HG03280 (cell line): ENCODE data around the gene SLC52A1.
"Not testable (repeated sequence)": the region's sequence is repeated elsewhere in the genome, so short reads cannot be mapped to it uniquely, and the experiment has no call there.

Source experiments
- ATAC-seq: cut with Tn5 transposase; IDR thresholded peaks from one replicate; pipeline ENCODE4 v1.9.1; 2021; ENCODE audit warnings: mild to moderate bottlenecking, moderate library complexity; ENCODE audit not compliant: unreplicated experiment

The SLC52A1 gene

DNA sequence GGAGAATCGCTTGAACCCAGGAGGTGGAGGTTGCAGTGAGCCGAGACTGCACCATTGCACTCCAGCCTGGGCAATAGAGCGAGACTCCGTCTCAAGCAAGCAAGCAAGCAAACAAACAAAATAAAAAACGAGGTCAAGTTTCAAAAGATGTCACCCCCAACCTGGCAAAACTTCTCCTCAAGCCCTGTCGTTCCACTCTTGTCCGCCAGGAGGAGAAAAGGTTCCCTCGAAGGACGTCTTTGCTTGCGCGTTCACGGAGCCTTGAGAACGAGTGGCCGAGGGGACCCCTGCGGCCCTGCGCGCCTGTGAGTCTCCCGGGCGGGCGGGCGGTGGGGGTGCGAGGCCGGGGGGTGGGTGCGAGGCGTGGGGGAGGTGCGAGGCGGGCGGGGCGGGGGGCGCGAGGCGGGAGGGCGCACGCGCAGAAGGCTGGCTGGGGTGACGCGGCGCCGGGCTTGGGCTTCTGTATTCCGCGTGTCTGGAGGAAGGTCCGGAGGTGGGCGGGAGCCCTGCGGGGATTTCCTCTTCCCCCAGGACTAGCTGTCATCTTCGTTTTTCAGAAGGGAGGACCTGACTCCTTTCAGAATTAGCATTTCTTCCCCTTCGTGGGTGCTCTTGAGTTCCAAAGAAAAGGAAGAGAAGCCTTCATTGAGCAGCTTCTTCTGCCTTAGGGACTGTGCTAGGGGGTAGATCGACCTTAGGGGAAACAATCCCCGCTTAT, 3.7 kb downstream of the SLC52A1 start:
- peak; percentile 70 for ATAC-seq

DNA sequence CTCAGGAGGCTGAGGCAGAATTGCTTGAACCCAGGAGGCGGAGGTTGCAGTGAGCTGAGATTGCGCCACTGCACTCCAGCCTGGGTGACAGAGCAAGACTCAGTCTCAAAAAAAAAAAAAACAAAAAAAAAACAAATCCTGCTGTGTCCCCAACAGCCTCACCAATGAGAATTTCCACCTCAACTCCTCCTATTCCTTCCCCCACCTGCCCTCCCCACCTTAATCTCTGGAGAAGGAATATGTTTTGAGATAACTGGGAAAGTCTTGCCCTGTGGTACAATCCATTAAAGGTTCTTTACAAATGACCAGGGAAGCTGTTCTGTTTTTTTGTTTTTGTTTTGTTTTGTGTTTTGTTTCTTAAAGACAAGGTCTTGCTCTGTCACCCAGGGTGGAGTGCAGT, 5.1 kb downstream of the SLC52A1 start:
- ATAC-seq, result not testable (repeated sequence)

DNA sequence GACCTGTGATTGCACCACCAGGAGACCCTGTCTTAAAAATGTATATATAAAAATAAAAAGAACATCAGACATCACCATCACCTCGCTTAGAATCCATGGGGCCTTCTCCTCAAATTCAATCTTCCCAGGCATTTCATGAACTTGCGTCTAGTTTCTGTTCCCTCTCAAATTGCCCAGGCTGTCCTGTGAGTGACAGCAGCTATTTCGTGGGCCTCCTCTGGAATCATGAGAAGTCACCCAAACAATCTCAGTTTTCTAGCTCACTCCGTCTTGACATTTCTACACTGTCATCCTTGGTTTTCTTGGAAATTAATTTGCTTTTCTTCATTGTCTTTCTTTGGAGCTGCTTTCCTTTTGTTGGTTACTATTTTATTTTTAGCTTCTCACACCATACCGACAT, 7.3 kb downstream of the SLC52A1 start:
- no peak for ATAC-seq

DNA sequence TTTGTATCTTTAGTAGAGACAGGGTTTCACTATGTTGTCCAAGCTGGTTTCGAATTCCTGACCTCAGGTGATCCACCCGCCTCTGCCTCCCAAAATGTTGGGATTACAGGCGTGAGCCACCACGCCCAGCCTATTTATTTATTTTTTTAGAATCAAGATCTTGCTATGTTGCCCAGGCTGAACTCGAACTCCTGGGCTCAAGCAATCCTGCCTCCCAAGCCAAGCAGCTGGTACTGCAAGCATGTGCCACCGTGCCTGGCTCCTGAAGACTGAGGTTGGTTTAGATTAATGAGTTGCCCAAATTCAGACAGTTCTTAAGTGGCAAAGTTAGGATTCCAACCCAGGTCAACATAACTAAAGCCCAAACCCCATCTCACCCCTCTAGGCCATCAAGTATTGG, 7.9 kb downstream of the SLC52A1 start:
- no peak for ATAC-seq

DNA sequence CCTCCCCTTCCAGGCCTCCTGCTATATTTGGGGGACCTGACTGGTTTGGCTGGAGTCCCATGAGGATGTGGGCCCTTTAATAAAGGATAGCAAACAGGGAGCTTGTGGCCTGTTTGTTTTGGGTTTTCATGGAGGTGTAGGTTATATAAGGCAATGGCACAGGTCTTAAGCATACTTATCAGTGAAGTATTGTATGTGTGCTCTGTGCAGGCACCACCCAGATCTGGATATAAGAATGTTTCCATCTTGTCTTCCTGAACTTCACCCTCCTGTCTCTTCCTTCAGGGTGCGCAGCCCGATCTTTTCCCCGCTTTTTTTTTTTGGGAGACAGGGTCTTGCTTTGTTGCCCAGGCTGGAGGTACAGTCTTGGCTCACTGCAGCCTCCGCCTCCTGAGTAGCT, 10.6 kb downstream of the SLC52A1 start:
- no peak for ATAC-seq

DNA sequence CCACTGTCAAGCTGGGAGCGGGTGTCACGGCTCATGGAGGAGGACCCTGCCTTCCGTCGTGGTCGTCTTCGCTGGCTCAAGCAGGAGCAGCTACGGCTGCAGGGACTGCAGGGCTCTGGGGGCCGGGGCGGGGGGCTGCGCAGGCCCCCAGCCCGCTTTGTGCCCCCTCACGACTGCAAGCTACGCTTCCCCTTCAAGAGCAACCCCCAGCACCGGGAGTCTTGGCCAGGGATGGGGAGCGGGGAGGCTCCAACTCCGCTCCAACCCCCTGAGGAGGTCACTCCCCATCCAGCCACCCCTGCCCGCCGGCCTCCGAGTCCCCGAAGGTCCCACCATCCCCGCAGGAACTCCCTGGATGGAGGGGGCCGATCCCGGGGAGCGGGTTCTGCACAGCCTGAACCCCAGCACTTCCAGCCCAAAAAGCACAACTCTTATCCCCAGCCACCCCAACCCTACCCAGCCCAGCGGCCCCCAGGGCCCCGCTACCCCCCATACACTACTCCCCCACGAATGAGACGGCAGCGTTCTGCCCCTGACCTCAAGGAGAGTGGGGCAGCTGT, 11.6 kb downstream of the SLC52A1 start:
- no peak for ATAC-seq

DNA sequence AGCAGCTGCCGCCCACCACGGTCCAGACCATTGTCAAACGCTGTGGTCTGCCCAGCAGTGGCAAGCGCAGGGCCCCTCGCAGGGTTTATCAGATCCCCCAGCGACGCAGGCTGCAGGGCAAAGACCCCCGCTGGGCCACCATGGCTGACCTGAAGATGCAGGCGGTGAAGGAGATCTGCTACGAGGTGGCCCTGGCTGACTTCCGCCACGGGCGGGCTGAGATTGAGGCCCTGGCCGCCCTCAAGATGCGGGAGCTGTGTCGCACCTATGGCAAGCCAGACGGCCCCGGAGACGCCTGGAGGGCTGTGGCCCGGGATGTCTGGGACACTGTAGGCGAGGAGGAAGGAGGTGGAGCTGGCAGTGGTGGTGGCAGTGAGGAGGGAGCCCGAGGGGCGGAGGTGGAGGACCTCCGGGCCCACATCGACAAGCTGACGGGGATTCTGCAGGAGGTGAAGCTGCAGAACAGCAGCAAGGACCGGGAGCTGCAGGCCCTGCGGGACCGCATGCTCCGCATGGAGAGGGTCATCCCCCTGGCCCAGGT, 13.0 kb downstream of the SLC52A1 start:
- ATAC-seq, result no peak

DNA sequence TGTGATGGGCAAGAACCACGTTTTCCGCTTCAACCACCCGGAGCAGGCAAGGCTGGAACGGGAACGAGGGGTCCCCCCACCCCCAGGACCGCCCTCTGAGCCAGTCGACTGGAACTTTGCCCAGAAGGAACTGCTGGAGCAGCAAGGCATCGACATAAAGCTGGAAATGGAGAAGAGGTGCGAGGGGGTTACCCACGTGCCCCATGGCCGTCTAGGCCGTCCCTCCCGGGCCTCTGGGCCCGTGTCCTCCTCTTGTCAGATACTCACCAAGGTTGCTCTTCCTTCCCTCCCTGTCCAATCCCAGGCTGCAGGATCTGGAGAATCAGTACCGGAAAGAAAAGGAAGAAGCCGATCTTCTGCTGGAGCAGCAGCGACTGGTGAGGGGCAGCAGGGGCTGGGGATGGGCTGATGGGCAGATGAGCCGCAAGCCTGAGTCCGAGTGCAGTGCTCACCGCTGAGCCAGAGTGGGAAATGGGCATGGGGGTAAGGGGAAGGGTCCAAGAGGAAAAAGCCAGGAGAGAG, 14.7 kb downstream of the SLC52A1 start:
- no peak for ATAC-seq

DNA sequence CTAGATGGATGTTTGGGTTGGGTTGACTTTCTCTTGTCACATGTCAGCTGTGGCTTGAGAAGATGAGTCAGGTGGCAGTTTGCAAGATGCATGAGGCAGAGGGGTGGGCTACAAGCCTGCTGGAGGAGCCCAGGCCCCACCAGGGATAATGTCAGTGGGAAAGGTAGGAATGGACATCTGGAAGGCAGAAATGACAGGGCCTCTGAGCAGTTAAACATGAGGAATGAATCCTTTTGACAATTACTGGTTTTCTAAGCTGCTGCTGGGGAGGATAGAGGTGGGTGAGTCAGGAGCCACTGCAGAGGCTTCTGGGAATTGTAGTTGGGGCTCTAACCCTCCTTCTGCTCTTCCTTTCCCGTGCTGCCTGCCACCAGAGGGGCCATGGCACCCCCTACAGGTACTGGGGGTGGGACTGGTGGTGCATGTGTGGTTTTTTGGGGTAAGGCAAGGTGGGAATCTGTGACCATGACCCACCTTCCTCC, 15.7 kb downstream of the SLC52A1 start:
- ATAC-seq, result no peak

DNA sequence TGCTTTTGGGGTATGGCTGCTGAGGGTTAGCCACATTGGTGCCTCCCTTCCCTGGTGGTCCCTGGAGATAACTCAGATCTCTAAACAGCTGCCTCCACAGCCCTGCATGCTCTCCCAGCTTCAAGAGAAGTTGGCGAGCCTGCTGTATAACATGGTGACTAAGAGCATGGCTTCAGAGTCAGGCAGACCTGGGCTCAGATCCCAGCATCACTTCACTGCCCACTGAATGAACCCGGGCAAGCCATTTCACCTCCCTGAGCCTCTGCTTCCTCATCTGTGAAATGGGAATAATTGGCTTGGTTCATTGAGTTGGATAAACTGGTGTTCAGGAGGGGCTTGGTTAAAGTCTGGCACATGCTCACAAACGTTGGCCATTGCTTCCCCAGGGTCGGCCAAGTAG, 20.9 kb downstream of the SLC52A1 start:
- no peak for ATAC-seq

DNA sequence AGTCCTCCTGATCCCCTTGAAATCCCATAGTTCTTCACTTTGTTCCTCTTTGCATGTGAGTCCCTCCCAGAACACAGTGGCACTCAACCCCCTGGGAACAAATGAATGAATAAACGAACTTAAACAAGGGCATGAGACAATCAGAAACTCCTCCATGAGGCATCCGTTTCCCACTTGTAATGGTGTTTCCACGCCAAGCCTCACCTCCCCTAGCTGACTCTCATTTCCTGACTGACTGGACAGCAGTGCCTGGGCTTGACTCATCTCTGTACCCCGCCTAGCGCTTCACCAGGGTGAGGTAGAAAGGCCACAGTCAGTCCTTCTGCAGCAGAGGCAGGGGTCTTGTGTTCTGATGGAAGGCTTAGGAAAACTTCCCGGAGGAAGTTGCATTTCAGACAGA, 23.3 kb downstream of the SLC52A1 start:
- no peak for ATAC-seq

DNA sequence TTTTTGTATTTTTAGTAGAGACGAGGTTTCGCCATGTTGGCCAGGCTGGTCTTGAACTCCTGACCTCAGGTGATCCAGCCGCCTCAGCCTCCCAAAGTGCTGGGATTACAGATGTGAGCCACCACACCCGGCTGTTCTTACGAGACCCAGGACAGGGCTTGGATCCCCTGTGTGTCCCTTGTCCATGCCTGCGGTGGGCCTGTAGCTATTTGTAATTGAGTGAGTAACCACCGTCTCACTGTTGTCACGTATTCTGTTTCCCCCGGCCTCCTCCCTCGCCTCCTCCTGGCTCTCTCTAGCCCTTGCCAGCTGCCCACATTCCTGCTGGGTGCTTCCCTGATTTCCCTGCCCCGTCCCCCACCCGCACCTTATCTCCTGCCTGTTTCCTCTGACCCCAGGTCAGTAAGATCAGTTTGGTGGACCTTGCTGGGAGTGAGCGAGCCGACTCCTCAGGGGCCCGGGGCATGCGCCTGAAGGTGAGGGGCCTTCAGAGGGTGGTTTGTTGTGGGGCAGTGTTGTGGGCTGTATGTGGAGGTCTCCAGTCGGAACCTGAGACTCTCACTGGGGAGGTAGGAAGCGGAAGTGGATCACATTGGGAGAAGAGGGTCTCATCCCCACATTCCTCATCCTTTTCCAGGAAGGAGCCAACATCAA, 31.9 kb downstream of the SLC52A1 start:
- no peak for ATAC-seq

DNA sequence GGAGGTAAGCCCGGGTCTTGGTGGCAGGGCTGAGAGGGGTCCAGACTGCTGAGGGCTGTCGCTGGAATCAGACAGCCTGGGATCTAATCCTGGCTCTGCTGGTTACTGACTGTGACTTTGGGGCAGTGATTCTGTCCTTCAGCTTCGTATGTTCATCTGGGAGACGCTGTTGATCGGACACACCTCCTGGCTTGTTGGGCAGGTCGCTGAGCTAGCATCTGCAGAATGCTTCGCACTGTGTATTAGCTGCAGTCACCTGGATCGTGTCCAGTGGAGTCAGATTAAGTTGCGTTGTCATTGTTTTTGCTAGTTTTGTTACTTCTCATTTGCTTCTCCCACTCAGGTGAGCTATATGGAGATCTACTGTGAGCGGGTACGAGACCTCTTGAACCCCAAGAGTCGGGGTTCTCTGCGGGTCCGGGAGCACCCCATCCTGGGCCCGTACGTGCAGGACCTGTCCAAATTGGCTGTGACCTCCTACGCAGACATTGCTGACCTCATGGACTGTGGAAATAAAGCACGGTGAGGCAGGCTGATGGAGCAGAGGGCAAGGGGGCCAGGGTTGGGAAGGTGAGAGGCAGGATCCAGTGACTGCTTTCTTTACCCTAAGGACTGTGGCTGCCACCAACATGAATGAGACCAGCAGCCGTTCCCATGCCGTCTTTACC, 33.0 kb downstream of the SLC52A1 start:
- ATAC-seq, result no peak

DNA sequence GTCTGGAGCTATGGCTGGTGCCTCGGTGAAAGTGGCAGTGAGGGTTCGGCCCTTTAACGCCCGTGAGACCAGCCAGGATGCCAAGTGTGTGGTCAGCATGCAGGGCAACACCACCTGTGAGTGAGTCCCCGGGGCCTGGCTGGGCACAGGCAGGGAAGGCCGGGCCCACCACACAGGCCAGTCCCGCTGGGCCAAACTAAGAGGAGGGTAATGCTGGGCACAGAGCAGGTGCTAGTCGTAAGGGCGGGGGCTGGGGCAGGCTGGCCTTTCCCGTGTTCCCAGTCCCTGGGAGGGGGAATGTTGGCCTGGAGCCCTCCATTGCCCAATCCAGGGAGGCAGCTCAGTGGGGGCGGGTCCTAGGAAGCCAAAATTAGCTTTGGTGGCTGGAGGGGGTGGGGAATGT, 35.0 kb downstream of the SLC52A1 start:
- no peak for ATAC-seq

DNA sequence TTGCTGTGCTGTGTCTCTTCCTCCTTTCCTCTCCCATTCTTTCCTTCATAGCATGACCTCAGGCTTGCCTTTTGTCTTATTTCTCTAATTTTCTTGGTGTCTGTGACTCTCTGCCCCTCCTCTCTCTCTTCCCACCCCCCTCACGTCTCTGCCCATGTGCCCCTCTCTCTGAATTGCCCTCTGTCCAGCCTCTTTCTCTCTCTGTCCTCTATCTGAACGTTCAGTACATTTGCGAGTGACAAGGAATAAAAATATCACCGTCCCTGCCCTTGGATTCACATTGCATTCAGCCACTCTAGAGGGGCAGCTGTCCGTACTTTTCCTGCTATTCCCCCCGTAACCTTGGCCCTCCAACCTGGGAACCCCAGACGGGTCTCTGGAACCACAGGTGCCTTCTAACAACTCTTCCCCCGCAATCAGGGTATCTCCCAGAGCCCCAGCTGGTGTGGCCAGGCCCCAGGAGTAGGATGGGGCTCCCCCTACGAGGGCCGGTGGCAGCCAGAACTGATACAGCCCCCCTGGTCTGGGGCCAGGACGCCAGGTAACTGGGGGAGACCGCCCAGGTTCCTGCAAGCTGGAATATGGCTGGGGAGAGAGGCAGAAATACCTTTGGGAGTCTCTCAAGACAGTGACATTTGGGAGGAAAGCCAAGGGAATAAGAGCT, 35.7 kb downstream of the SLC52A1 start:
- no peak for ATAC-seq

DNA sequence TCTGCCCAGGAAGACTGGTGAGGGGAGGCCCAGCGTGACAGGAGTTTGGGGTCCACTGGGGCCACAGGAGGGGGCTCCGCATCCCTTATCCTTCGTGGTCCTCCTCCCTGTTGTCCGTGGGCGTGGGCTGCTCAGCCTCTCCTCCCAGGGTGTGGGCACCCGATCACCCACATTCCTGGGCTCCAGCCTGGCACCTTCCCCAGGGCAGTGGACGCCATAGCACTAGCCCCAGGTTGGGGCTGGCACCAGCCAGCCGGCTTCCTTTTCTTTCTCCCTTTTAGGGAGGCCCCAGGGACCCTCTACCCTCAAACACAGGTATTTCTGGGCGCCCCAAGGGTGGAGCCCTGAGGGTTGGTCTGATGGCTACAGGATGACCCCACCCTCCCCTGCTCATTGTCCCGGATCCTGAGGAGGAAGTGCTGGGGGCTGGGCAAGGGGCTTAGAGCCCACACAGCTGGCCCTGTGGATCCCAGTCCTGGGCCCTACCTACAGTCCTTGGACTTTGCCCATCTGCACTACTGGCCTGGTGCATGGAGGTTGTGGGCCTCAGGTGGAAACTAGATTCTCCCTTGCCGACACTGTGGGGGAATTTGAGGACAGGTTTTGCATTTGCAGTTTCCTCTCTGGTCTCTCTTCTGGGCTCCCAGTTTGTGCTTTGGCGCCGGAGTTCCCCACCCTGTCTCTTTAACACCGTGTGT, 36.3 kb downstream of the SLC52A1 start:
- no peak for ATAC-seq

DNA sequence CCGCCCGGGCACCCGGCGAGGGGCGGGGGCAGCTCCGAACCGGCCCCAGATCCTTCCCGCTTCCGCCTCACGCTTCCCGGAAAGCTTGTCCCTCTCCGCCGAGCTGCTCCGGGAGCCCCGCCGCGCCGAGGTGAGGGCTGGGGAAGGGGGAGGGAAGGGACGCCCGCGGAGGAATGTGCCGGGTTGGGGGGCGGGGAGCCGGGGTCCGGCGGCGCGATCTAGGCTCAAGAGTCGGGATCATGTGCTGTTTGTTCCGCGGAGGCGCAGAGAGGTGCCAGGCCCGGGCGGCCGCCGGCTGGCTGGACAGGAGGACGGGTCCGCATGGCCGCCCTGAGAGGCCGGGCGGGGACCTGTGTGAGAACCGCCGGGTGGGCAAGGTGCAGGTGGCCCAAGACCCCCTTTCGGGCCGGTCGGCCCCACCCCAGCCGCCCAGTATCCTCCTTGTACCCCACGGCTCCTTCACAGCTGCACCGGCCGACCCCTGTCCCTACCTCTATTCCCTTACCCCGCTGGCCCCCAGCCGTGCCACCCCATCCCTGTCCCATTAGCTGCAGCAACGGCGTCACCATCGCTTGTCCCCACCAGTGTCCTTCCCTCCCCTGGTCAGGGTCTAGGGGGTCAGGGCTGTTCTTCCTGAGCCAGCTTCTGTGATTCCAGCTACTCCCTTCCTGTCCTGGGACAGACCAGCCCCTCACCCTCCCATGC, 37.0 kb downstream of the SLC52A1 start:
- ATAC-seq, result peak; percentile 0

DNA sequence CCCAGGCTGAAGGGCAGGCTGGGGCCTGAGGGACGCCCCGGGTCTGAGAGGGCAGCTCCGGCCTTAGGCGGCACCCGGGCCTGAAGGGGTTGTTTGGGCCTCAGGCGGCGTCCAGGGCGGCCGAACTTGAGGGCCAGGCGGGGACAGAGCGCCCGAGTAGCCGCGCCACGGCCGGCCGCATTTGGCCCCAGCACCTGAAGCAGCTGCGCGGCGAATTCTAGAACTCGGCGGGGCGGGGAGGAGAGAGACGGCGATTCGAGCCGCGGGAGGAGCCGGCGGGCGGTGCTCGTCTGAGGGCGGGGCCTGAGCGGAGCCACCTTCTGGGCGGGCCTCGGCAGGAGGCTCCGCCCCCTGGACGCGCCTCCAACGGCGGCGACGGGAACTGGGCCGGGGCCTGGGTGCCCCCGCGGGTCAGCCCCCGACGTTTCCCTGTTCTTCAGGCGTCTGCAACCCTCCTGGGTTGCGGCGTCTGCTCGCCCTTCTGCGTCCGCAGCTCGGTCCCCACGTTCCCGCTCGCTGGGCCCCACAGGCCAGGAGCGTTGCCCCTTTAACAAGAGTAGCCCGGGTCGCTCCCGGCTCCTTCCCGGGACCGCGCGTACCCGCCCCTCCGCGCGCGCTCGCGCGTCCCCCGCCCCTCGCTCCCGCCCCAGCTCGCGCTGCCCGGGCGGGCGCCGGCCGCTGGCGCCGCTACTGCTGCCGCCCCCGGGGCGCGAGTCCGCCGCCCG, 37.8 kb downstream of the SLC52A1 start, which contains the start of the genes INCA1 and KIF1C:
Gene INCA1 (minus strand): TSS at position 221 of the 725 bp plus-strand sequence. CDS start 3,085 bp downstream, outside the sequence.
Gene KIF1C (plus strand): TSS at position 649 of the 725 bp plus-strand sequence. CDS start 2,297 bp downstream, outside the sequence.
- ATAC-seq, result peak; percentile 86
